Spleen (tissue), 11 donors: ENCODE data around the gene NPEPL1. TPM values are rescaled to one million over a fixed set of nuclear protein-coding genes. Genes with fewer than 3 reads are reported as not detected.
"Not testable (repeated sequence)": the region's sequence is repeated elsewhere in the genome, so short reads cannot be mapped to it uniquely, and the experiment has no call there.

Experiments used
- DNase-seq: peaks from one replicate; pipeline ENCODE4 v3.0.0-alpha.2; 2020
- H3K27ac ChIP-seq, 8 donors: fragments of 200-600 bp; sonication (generic) in 7 of 8; 1 replicate in 4 of 8; 2 replicates in 4 of 8; pipeline versions ENCODE4 v1.5.0 to v1.8.0; 2016 to 2021; ENCODE audit warnings: inconsistent platforms in 4 of 8, mild to moderate bottlenecking in 4 of 8, moderate library complexity in 1 of 8
- H3K27me3 ChIP-seq, 7 donors: fragments of 200-600 bp; sonication (generic) in 6 of 7; replicated peaks in 1 of 7; 1 replicate in 4 of 7; 2 replicates in 3 of 7; pipeline versions ENCODE4 v1.5.0 to v1.8.0; 2016 to 2021; ENCODE audit warnings: inconsistent platforms in 3 of 7, mild to moderate bottlenecking in 1 of 7
- H3K36me3 ChIP-seq, 6 donors: fragments of 200-600 bp; sonication (generic) in 5 of 6; 1 replicate in 4 of 6; 2 replicates in 2 of 6; pipeline versions ENCODE4 v1.5.0 to v1.8.0; 2016 to 2021; ENCODE audit warnings: inconsistent platforms in 2 of 6
- H3K4me1 ChIP-seq, 6 donors: fragments of 200-600 bp; sonication (generic) in 5 of 6; 1 replicate in 3 of 6; 2 replicates in 3 of 6; pipeline versions ENCODE4 v1.5.0 to v1.8.0; 2016 to 2021; ENCODE audit warnings: inconsistent platforms in 3 of 6
- H3K4me3 ChIP-seq, 8 donors: fragments of 200-600 bp; sonication (generic) in 7 of 8; 1 replicate in 4 of 8; 2 replicates in 4 of 8; pipeline versions ENCODE4 v1.5.0 to v1.8.0; 2016 to 2021; ENCODE audit warnings: inconsistent platforms in 4 of 8, mild to moderate bottlenecking in 4 of 8, moderate library complexity in 2 of 8
- H3K9me3 ChIP-seq, 8 donors: fragments of 200-600 bp; sonication (generic) in 7 of 8; 1 replicate in 4 of 8; 2 replicates in 4 of 8; pipeline versions ENCODE4 v1.5.0 to v1.8.0; 2016 to 2021; ENCODE audit warnings: inconsistent platforms in 4 of 8
- POLR2A ChIP-seq, 3 donors: fragments of 450-650 bp; IDR thresholded peaks; one replicate each; pipeline ENCODE4 v1.5.1; 2017; ENCODE audit warnings: antibody characterized with exemption in 3 of 3, mild to moderate bottlenecking in 1 of 3
- POLR2AphosphoS5 ChIP-seq, 3 donors: sonication (generic); formaldehyde crosslinking; IDR thresholded peaks; one replicate each; pipeline ENCODE4 v1.5.1; 2017; ENCODE audit warnings: antibody characterized with exemption in 3 of 3
- WGBS, 5 donors: extraction: QIAGEN DNeasy Blood & Tissue Kit in 3 of 5; methylation state at CpG; one replicate each; pipeline versions ENCODE4 v1.1.5 to v1.1.7; 2013 to 2018; 5-methylcytosine and 5-hydroxymethylcytosine counted together
- intact Hi-C: fragments of 100-400 bp; cut with DNase I; formaldehyde crosslinking; loops from one replicate; pipeline ENCODE4 v1.15.0; 2023; ENCODE audit warnings: low total_unique reads
- polyA plus RNA-seq, 3 donors: library from polyadenylated mRNA; stranded (reverse); fragments of 200-250 nt; gene quantifications; one replicate each; pipeline ENCODE4 v1.2.1, GENCODE V29; 2013
- total RNA-seq, 7 donors: library from RNA; depleted of rRNA in 3 of 7; stranded (reverse); fragments of >200 nt in 3 of 7; fragmentation: NEBNext Ultra II Directional in 4 of 7; extraction: Animal tissue kit (Norgen Biotek cat#: 25700) in 4 of 7; gene quantifications; one replicate each; pipeline versions ENCODE4 v1.1.0 to v1.2.1, GENCODE V29; 2016 to 2021
- TF ChIP-seq, protein P1 (sequence below), 11 experiments: fragments of 200-600 bp in 7 of 11; fragments of 450-650 bp in 4 of 11; sonication (generic) in 4 of 11; IDR thresholded peaks in 8 of 11; conservative IDR thresholded peaks in 3 of 11; 1 replicate in 7 of 11; 2 replicates in 4 of 11; pipeline versions ENCODE4 v1.4.0 to v1.8.0; 2016 to 2021; ENCODE audit warnings: antibody characterized with exemption in 11 of 11, inconsistent platforms in 4 of 11, mild to moderate bottlenecking in 1 of 11
- donor health status: healthy with polysubstance abuse.
- donor health status: DM: no; HTN: no; CAD: no; lungs with moderate emphysema.
- donor health status: DM: no; HTN: no; CAD: no.
- donor health status: Bipolar disorder and iron deficiency.
- donor health status: healthy.
- donor health status: DM: no; HTN: no; CAD: no.
- donor health status: DM: yes; HTN: yes; CAD: no.

Gene NPEPL1
- total and polyA plus RNA-seq, 10 donors: 19.3 to 61.7 (median 56.2) TPM

DNA sequence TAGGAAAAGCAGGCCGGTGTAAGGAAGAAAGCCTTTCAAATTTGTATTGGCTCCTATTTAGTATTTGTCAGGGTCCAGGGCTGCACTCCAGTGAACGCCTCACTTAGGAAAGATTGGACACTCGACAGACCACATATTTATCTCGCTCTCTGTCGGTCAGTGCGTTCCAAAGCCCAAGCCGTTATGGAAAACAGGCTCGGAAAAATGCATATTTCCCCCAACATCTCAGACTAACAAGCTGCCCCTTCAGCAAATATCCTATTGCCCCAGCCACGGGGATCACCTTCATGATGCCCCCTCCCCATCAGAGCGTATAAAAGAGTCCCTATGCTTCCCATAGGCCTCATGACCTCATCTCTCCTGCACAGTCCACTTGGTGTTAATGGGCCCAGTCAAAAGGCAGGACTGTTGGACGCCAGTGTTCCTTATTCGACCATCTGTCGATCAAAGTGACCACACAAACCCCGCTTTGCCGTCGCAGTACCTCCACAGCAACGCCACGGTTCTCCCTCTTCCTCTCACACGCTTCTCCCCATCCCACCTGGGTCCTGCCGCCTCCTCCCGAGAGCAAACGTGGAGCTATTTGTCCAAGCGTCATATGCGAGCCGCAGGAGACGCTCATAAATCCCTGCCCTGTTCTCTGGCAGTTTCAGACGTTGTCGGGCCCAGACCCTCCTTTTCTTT lies 63.3 kb downstream of the NPEPL1 start:
- intact Hi-C loops: no loop called here
- 81 to 88% (median 84%) methylated on average over 28 of the region's 28 CpGs for WGBS, 5 donors

DNA sequence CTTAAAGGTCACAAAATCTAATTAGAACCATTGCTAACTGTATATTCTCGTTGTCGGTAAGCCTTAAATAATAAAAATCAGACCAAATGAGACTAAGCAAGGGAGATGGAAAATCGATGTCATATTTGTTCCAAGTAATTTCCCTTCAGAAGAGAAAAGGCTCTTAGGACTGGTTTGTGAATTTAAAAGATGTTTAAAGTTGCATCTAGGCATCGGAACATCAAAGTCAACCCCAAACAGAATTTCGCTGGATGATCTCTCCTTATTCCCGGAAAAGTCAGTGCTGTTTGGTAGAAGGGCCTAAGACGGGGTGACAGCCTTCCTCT lies 63.8 kb downstream of the NPEPL1 start:
- no peaks in the 10 kb centered on the region for H3K9me3 ChIP-seq
- TF ChIP-seq POLR2A (IDR thresholded peaks at IDR 0.05) (no peak), POLR2AphosphoS5 (IDR thresholded peaks at IDR 0.05) (no peak)
- TF ChIP-seq, protein P1, sequence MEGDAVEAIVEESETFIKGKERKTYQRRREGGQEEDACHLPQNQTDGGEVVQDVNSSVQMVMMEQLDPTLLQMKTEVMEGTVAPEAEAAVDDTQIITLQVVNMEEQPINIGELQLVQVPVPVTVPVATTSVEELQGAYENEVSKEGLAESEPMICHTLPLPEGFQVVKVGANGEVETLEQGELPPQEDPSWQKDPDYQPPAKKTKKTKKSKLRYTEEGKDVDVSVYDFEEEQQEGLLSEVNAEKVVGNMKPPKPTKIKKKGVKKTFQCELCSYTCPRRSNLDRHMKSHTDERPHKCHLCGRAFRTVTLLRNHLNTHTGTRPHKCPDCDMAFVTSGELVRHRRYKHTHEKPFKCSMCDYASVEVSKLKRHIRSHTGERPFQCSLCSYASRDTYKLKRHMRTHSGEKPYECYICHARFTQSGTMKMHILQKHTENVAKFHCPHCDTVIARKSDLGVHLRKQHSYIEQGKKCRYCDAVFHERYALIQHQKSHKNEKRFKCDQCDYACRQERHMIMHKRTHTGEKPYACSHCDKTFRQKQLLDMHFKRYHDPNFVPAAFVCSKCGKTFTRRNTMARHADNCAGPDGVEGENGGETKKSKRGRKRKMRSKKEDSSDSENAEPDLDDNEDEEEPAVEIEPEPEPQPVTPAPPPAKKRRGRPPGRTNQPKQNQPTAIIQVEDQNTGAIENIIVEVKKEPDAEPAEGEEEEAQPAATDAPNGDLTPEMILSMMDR (IDR thresholded peaks at IDR 0.05 in 8 of 11, conservative IDR thresholded peaks at IDR 0.05 in 3 of 11): no peak
- H3K4me3 ChIP-seq: no peak overlapping the region
- H3K36me3 ChIP-seq: no peaks in the 10 kb centered on the region
- no peak overlapping the region for H3K27ac ChIP-seq
- whole genome bisulfite sequencing, 5 donors: 72 to 79% (median 78%) methylated on average over 7 of the region's 7 CpGs
- peaks cover 0 to 41% (median 0%) of the 10 kb centered on the region in 7 donors for H3K27me3 ChIP-seq
- no peak for DNase-seq
- intact Hi-C loops: no loop called here
- H3K4me1 ChIP-seq: no peaks in the 10 kb centered on the region

More for the DNA sequence above, 63.3 kb downstream of the NPEPL1 start:
- Histone ChIP-seq H3K27ac (no peak overlapping the region), H3K36me3 (no peaks in the 10 kb centered on the region), H3K27me3 (peaks cover 0 to 41% (median 0%) of the 10 kb centered on the region in 7 donors), H3K4me3 (no peak overlapping the region), H3K4me1 (no peaks in the 10 kb centered on the region), H3K9me3 (no peaks in the 10 kb centered on the region)
- DNase-seq: peak; percentile 42
- TF ChIP-seq, protein P1 (IDR thresholded peaks at IDR 0.05 in 8 of 11, conservative IDR thresholded peaks at IDR 0.05 in 3 of 11): no peak
- TF ChIP-seq POLR2AphosphoS5 (IDR thresholded peaks at IDR 0.05) (no peak), POLR2A (IDR thresholded peaks at IDR 0.05) (no peak)

DNA sequence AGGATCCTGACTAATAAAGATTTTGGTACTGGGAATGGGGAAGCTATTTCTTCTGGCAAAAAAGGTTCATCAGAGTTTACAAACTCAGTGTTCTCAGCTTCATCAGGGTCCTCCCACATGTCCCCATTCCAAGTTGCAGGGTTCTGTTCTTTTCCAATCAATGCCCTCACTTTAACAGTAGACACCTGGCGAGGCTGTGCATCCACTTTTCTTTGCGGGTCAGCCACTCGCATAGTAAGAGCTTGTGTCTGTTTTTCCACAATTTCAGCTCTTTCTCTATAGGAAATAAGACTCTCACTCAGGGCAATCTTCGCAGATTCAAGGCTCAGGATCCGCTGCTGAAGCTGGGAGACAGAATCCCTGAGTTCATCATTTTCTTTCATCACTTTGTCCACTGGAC lies 65.0 kb downstream of the NPEPL1 start:
- DNase-seq, H3K4me3 ChIP-seq, H3K27ac ChIP-seq, H3K9me3 ChIP-seq, intact Hi-C loops, H3K36me3 ChIP-seq, H3K4me1 ChIP-seq: not testable (repeated sequence)
- peaks cover 0 to 52% (median 0%) of the 10 kb centered on the region in 7 donors for H3K27me3 ChIP-seq
- 82 to 97% (median 93%) methylated on average over 5 of the region's 5 CpGs for WGBS, 5 donors

DNA sequence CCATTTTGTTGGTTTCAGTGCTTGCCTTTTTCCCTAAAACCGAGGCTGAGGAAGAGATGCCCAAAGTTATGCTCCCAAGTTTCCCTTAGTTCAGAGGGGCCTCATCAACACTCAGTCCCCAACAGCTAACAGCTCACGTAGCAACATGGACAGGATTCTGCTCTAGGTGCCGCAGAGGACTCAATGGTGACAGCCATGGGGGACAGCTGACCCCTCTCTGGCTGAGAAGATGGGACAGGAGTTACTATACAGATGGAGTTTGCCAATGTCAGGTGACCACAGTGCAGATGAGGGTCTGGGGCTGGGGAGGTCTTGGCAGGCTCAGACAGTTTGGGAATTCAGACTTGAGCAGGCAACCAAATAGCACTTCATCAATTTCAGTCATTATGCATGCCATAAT lies 67.3 kb downstream of the NPEPL1 start:
- 77 to 89% (median 83%) methylated on average over 3 of the region's 3 CpGs for WGBS, 5 donors
- peak; percentile 37 for DNase-seq
- TF ChIP-seq POLR2AphosphoS5 (IDR thresholded peaks at IDR 0.05) (no peak), POLR2A (IDR thresholded peaks at IDR 0.05) (no peak)
- TF ChIP-seq, protein P1 (IDR thresholded peaks at IDR 0.05 in 8 of 11, conservative IDR thresholded peaks at IDR 0.05 in 3 of 11): no peak
- Histone ChIP-seq H3K27me3 (peaks cover 0 to 46% (median 0%) of the 10 kb centered on the region in 7 donors), H3K27ac (no peak overlapping the region), H3K9me3 (no peaks in the 10 kb centered on the region), H3K4me3 (no peak overlapping the region), H3K36me3 (no peaks in the 10 kb centered on the region), H3K4me1 (no peaks in the 10 kb centered on the region)
- intact Hi-C loops: no loop called here
